HG03457 (cell line): ENCODE measurements around the gene RABGGTA.
"Not testable (repeated sequence)": the region's sequence is repeated elsewhere in the genome, so short reads cannot be mapped to it uniquely, and the experiment has no call there.

Experiments
- ATAC-seq: cut with Tn5 transposase; IDR thresholded peaks from one replicate; pipeline ENCODE4 v1.9.1; 2021; ENCODE audit warnings: moderate number of reproducible peaks; ENCODE audit not compliant: unreplicated experiment

The RABGGTA gene

DNA sequence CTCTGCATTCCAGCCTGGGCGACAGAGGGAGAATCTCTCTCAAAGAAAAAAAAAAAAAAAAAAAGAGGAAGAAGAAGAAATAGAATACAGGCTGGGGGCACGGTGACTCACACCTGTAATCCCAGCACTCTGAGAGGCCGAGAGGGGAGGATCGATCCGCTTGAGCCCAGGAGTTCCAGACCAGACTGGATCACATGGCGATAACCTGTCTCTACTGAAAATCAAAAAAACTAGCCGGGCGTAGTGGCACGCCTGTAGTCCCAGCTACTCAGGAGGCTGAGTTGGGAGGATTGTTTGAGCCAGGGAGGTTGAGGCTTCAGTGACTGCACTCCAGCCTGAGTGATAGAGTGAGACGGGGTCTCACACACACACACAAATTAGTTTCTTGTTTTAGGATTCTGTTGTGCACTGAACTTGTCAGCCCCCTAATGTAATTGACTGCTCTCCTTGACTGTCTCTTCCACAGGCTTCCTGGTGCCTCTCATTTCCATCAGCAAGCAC, 28.0 kb downstream of the RABGGTA start:
- no peak for ATAC-seq

DNA sequence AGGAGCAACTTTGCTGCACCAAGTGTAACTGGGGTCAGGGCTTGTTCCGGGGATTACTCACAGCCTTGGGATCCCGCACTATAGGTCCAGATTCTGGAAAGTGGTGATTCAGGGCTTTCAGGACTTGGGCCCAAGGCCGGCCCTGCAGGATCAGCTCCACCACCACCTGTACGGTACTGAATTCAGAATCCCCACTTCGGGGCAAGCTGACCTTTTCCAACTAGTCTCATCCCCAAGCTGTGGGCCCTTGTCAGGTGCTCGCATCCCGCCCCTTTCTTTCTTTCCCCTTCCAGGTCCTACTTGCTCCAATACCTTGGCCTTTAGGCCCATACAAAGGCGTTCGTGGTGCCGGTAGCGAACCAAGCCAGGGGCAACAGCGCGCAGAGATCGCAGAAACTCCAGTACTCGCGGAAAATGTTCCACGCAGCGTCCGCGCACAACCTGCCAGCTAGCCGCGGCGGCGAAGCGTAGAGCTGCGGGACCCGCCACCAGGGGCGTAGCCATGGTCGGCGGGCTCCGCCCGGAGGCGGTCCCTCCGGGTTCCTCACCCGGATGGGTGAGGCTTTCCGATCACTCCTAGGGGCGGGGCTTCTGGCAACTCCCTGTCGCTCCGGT, 29.5 kb downstream of the RABGGTA start:
- ATAC-seq: peak; percentile 70

DNA sequence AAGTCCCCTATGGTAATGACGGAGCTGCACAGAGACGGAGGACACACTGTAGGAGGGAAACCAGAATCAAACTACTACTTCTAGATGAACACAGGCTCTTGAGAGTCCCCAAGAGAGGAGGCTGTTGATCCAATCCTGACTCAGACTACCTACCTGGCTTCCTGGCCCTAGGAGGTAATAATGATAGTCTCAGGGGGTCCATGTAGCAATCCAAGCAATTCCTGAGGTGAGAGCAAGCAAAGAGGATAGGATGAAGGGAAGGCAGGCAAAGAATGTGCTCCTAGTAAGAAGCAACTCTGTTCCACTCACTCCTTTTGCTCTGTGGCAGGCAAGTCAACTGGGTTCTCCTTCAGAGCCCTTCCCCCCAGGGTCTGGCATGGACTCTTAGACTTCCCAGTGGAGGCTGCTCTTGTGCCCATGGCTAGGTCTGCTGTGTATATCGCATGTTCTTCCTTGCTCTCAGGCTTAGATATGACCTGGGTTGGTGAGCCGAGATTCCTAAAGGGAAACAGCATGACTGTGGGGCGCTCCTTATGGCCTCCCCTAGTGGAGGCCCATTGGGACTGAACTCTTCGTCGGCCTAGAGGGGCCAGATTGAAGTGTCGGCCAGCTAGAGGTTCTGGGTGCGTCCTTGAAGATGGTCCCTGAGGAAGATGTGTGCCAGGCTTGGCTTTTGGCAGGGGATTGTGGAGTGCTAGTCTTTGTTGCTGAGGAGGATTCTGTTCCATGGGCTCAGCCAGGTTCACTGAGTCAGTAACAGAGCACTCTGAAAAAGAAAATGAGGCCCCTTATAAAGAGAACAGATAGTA, 31.1 kb downstream of the RABGGTA start:
- no peak for ATAC-seq

DNA sequence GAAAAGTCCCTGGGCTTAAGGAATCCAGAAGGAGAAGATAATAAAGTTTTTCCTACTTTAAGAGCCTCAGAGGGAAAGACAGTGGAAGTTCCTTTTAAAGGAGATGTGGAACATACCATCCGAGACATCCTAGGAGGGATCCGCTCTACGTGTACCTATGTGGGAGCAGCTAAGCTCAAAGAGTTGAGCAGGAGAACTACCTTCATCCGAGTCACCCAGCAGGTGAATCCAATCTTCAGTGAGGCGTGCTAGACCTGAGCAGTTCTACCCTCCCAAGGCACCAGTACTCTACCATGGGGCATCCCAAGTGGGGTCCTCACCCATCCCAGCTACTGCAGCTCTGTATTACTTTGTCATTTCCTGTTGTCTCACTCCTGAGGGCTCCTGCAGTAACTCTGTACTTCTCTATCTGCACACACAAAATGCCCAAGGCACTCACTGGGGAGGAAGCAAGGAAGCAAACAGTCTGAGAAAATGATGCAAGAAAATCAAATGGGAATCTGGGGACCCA, 32.8 kb downstream of the RABGGTA start:
- no peak for ATAC-seq

DNA sequence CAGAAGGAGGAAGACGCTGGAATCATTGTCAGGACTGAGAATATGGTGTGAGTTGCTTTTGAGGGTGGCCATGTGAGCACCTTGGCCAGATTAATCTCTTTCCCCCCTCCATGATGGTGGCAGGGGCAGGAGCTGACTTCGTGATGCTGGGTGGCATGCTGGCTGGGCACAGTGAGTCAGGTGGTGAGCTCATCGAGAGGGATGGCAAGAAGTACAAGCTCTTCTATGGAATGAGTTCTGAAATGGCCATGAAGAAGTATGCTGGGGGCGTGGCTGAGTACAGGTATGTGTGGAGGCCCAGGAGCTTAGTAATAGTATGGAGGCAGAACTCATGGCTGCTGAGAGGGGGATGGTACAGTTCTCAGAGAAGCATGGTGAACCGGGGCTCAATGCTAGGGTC, 33.3 kb downstream of the RABGGTA start:
- no peak for ATAC-seq

DNA sequence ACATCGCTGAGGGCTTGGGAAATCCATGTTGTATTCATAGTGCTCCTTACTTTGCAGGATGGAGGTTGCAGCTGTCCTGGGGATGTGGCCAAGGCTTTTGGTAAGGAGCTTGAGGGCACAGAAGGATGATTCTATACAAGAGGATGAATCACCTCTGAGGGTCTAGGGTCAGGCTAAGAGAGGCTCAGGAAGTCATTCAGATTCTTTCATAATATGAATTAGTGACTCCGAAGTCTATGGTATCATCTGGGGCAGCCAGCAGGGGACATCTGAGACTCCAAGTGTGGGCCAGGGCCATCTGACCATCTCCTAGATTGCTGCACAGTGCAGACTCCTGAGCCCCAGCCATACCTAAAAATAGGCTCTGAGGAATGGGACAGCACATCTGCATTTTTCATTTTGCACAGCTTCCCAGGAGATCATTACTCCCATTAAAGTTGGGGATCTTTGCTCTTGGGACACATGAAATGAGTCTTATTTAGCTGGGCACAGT, 33.9 kb downstream of the RABGGTA start:
- ATAC-seq: no peak

DNA sequence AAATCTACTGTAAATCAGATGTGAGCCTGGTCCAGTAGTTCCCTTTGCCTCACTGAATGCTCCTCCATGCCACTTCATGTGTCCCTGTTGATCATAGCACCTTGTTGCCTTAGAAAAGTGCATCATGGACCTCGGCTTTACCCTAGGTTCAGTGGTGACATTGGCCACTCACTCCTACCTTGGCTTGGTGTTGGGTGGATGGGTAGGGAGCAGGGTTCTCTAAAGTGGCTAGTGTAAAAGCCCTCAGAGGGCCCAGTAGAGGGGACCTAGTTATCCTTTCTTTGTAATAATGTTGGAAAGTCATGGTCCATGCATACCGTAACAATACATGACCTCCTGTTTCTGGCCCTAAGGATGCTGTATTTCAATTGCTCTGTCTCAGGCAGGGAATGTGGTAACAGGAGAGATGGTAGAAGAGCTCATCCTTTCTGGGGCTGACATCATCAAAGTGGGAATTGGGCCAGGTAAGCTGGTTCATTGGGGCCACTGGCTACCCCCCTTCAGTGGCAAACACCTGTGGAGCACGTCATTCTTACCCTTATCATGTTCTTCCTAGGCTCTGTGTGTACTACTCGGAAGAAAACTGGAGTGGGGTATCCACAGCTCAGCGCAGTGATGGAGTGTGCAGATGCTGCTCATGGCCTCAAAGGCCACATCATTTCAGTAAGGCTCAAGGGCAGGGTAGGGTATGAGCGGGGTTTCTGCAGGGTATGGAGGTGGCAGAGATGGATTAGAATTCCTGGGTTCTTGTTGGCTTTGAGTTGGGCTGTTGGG, 34.5 kb downstream of the RABGGTA start:
- ATAC-seq: no peak

DNA sequence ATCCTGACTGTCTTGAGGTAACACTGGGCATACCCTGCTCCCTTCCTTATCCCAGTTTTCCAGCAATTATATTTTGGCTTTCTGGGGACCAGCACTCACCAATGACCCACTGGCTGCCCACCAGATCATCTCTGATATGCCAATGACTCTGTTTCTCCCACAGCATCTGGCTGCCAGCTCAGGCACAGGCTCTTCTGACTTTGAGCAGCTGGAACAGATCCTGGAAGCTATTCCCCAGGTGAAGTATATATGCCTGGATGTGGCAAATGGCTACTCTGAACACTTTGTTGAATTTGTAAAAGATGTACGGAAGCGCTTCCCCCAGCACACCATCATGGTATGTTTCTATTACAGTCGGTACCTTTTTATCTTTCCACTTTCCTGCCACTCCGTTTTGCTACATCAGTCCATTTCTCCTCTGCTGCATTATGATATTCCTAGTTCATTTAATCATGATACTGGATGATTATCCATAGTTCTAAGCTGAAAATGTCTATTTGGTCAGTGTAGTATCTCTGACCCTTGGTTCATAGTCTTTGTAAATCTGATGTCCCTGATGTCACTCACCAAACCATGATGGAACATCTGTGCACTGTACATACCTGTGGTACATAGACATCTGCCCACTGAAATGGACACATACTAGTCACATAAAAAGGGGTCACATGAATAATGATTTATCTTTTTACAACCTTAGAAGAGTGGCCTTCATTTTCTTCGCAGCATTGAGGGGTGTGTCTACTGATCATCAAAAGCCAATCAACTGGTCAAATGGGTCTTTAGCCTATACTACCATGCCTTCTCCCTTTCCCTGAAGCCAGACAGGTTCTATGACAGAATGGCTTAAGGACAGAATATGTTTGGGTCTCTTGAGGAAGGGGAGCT, 35.4 kb downstream of the RABGGTA start:
- ATAC-seq: no peak

DNA sequence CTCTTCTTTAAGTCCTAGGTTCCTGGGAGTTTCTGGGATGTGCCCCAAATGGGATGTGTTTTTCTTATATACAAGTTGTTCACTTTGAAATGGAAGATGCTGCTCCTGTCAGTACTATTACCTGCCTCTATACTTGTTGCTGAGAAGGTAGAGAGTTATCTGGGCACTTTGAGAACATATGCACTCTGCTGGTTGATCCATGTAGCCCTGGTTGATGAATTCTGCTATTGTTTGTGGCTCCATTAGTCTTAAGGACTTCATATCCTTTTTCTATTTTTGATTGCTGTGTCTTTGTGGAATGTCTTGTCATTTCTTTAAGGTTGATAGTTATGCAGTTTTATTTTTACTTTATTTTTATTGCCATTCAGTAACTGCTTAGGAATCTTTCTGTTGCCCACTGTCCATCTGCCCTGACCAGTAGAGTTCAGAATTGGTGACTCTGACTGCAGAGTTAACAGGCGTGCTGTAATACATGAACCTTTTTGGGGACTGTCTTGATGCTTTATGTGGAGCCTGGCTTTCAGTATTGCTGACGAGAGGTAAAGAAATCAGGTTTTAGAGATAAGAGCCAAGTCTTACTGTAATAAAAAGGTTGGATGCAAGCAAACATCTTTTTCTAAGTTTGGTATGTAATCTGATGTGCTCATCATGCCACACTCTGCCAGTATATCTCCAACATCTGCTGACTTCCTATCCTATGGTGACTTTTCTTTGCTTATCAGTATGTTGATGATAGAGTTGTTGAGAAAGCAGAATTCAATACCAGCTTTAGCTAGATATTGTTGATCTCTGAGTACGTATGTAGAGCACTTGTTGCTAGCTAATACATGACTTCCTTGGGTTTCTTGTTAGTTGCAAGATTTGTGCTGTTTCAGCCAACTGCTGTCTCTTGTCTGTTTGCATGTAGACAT, 37.0 kb downstream of the RABGGTA start:
- ATAC-seq: no peak

DNA sequence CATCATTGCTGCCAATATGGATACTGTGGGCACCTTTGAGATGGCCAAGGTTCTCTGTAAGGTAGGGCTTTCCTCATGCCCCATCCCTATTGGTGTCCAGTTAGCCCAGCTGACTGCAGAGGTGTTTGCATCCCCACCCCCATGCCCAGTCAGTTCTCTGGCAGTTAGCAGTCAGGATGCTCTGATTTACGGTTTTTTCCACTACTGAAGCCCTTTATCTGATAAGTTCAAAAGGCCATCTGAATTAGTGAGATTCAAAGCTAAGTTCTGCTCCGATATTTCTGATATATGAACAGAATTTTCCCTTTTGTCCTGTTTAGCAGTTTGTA, 37.9 kb downstream of the RABGGTA start:
- no peak for ATAC-seq

DNA sequence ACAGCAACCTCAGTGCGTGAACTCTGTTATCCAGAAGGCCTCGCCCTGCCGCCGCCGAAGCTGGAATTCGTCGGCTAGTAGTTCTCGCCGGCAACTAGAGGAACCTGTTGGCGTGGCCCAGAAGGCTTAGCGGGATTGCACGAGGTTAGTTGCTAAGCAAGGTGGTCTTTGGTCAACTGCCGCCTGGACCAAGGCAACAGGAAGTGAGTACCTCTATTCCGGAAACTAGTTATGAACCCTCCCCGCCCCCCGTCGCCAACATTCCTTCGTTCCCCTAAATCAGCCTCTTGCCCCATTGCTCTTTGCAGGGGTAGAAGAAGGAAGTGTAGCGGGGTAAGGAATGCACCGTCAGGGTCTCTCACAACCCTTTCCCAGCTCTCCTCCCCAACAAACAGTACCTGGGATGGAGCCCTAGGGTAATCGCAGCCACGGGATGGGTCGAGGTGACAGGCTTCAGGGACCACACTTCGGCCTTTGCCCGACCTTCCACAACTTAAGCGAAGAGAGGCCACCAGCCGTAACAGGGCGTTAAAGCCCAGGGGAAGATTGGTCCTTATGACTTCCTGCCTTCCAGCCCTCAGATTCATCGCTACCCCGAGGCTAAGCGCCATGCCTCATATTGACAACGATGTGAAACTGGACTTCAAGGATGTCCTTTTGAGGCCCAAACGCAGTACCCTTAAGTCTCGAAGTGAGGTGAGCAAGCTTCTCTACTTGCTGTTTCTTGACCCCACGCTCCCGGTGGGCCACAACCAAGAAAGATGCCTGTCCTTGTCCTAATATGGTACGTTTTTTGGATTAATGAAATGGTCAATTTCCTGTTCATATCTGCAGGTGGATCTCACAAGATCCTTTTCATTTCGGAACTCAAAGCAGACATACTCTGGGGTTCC, 38.5 kb downstream of the RABGGTA start, which contains the start of gene GMPR2:
Gene GMPR2 (plus strand): TSS at position 285 of the 893 bp plus-strand sequence. CDS start 325 bp downstream, at position 610.
- ATAC-seq: peak; percentile 32

DNA sequence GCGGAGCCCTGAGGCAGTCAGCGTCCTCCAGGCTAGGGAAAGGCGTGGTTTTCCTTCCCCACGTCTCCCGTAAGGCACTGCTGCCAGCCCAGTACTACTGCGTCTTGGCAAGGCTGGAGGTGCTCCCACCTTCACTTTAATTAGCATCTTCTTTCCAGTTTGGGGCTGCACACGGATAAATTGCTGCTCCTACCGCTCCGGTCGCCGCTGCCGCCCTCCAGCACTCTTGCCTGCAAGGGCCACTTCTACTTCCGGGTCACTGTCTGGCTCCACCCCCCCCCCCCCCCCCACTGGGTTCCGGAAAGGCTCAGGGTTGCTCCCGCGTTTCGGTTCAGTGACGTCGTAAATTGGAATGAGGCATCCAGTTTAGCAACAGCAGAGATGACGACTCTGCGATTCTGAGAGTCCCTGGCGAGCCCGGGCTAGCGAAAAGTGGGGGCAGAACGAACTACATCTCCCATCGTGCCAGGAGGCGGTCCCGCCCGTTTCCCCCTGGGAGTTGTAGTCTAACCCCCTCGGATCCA, 39.2 kb downstream of the RABGGTA start, which contains the start of gene NEDD8:
Gene NEDD8 (minus strand): TSS at position 247 of the 524 bp plus-strand sequence. CDS start 100 bp downstream, at position 147.
- ATAC-seq: peak; percentile 55

DNA sequence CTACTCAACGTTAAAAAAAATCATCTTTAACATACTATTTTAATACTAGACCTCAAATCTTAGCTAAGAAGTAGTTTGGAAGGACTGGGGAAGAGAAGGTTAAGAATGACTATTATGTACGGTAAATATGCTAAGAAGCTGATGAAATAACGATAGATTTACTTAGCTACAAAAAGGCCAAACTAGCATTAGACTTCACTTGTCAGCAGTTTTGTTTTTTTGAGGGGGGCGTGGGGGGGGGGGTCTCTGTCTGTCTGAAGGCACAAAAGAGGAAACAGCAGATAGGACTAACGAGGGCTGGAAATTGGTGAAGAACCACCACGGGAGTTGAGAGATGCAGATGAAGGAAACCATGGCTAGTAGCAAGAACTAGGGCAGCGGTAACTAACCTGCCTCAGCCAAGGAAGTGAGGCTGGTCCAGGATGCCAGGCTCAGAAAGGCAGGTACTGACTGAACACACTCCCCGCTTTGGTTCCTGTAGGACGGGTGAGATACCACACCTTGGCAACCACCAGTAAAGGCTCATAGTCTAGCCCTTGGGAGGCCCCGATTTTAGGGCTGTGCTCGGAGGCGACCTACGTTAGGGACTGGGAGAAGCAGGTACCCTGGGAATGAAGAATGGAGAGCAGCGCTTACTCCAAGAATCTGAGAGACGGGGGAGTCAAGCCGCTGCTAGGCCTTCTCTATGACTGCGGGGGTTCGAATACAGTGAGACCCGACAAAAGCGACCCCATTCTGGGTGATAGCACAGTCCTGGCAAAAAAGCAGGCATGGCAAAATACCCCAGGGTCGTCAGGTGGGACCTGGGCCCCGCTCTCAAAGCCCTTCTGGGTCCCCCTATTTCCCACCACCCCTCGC, 39.9 kb downstream of the RABGGTA start:
- peak; percentile 20 for ATAC-seq

DNA sequence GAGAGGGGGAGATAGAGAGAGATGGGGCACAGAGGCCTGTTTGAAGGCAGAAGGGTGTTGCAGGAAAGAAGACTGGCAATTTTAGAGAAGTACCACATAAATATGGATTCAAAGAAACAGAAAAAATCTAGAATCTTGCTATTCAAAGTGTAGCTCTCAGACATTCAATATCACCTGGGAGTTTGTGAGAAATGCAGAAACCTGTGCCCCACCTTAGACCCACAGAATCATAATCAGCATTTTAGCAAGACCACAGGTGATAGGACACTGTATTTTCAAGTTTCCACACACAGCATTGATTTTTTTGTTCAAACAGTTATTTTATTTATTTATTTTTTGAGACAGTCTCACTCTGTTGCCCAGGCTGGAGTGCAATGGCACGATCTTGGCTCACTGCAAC, 42.5 kb downstream of the RABGGTA start:
- no peak for ATAC-seq

DNA sequence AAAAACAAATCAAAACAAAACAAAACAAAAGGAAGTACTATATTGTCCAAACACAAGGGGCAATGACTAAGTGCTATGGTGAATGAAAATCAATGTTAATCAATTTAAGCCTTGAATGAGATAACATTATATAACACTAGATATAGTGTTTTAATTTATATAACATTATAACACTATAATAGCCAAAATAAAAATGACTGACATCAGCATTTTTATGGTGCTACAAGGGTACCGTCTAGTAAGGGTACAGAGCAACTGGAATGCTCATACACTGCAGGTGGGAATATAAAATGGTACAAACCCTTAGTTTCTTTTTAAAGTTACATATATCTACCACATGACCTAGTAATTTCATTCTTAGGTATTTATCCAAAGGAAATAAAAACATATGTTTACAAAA, 44.9 kb downstream of the RABGGTA start:
- no peak for ATAC-seq

DNA sequence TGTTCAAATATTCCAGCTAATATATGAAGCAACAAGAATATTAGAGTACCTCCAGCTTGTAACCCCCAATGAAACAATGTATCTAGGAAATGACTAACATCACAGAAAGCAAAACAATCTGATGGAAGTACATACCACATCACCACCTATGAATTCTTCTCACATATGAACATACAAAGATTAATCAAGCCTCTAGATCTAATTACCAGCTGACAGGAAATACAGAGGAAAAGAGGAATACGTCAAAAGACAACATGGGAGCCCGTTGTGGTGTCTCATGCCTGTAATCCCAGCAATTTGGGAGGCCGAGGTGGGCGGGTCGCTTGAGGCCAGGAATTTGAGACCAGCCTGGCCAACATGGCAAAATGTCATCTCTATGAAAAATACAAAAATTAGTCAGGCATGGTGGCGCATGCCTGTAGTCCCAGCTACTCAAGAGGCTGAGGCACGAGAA, 46.8 kb downstream of the RABGGTA start:
- ATAC-seq: no peak

DNA sequence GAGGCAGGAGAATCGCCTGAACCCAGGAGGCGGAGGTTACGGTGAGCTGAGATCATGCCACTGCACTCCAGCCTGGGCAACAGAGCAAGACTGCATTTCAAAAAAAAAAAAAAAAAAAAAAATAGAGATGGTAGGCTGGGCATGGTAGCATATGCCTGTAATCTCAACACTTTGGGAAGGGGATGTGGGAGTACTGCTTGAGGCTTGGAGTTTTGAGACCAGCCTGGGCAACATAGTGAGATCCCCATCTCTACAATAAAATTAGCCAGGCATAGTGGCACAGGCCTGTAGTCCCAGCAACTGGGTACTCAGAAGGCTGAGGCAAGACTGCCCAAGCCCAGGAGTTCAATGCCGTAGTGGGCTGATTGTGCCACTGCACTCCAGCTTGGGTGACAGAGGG, 48.4 kb downstream of the RABGGTA start:
- not testable (repeated sequence) for ATAC-seq
